CD8-positive, alpha-beta memory T cell (primary cell): ENCODE data around the gene CBX3. TPM values are rescaled to one million over a fixed set of nuclear protein-coding genes. Genes with fewer than 3 reads are reported as not detected.

ENCODE experiments used
- CTCF ChIA-PET: fragments of 350-600 bp; sonication (Branson Sonifier 250); formaldehyde crosslinking; loops from one replicate; lab custom pipeline; 2021; ENCODE audit warnings: antibody characterized with exemption; lab: Charles Lee
- POLR2A ChIA-PET: fragments of 350-600 bp; sonication (Branson Sonifier 250); formaldehyde crosslinking; loops from one replicate; lab custom pipeline; 2021; ENCODE audit warnings: antibody characterized with exemption; lab: Charles Lee
- DNase-seq, 5 donors: peaks; one replicate each; pipeline versions ENCODE4 v3.0.0 to v3.0.0-alpha.2; 2020 to 2022; ENCODE audit warnings: mixed read lengths in 1 of 5
- H3K27ac ChIP-seq: one replicate; pipeline ENCODE4 v1.7.0; 2013; ENCODE audit warnings: low read depth, mild to moderate bottlenecking, low read length, moderate library complexity
- H3K27me3 ChIP-seq: 2 replicates; pipeline ENCODE4 v1.7.0; 2013; ENCODE audit warnings: low read length, mild to moderate bottlenecking; ENCODE audit not compliant: insufficient read depth, poor library complexity, severe bottlenecking
- H3K36me3 ChIP-seq: 2 replicates; pipeline ENCODE4 v1.7.0; 2013; ENCODE audit warnings: mild to moderate bottlenecking, low read length, moderate library complexity; ENCODE audit not compliant: insufficient read depth
- H3K4me1 ChIP-seq: 2 replicates; pipeline ENCODE4 v1.7.0; 2013; ENCODE audit warnings: mild to moderate bottlenecking, low read length, moderate library complexity; ENCODE audit not compliant: insufficient read depth
- H3K4me3 ChIP-seq: 2 replicates; pipeline ENCODE4 v1.7.0; 2013; ENCODE audit warnings: mild to moderate bottlenecking, low read length
- H3K9me3 ChIP-seq: 2 replicates; pipeline ENCODE4 v1.7.0; 2013; ENCODE audit warnings: mild to moderate bottlenecking, low read length
- H3K27ac Mint-ChIP-seq, 8 donors: one replicate each; pipeline ENCODE4 v1.8.0; 2020 to 2021; ENCODE audit warnings: mixed read lengths in 8 of 8, mild to moderate bottlenecking in 6 of 8, inconsistent platforms in 3 of 8, moderate library complexity in 3 of 8
- H3K27me3 Mint-ChIP-seq, 2 donors: one replicate each; pipeline ENCODE4 v1.8.0; 2020 to 2021; ENCODE audit warnings: mixed read lengths in 2 of 2, mild to moderate bottlenecking in 1 of 2, moderate library complexity in 1 of 2
- H3K36me3 Mint-ChIP-seq, 3 donors: one replicate each; pipeline ENCODE4 v1.8.0; 2020 to 2021; ENCODE audit warnings: mixed read lengths in 3 of 3, inconsistent platforms in 1 of 3, mild to moderate bottlenecking in 1 of 3
- H3K4me1 Mint-ChIP-seq, 3 donors: one replicate each; pipeline ENCODE4 v1.8.0; 2020 to 2021; ENCODE audit warnings: mixed read lengths in 3 of 3, inconsistent platforms in 1 of 3, mild to moderate bottlenecking in 1 of 3
- H3K4me3 Mint-ChIP-seq, 7 donors: one replicate each; pipeline ENCODE4 v1.8.0; 2020 to 2021; ENCODE audit warnings: mixed read lengths in 7 of 7, mild to moderate bottlenecking in 6 of 7, moderate library complexity in 4 of 7, inconsistent platforms in 2 of 7
- H3K9me3 Mint-ChIP-seq, 5 donors: one replicate each; pipeline ENCODE4 v1.8.0; 2020 to 2022; ENCODE audit warnings: mixed read lengths in 5 of 5, mild to moderate bottlenecking in 3 of 5, moderate library complexity in 2 of 5, inconsistent platforms in 1 of 5
- polyA plus RNA-seq: library from polyadenylated mRNA; unstranded; fragments of 300-500 nt; fragmentation: Illumina TruSeq; gene quantifications from one replicate; pipeline ENCODE4 v1.2.3, GENCODE V29; 2021
- total RNA-seq, 2 experiments: library from RNA; stranded (reverse); gene quantifications; one replicate each; pipeline ENCODE4 v1.2.3, GENCODE V29; 2021

Gene CBX3
- total and polyA plus RNA-seq, 3 experiments from 2014 or later: 107 to 296 (median 293) TPM

- Mint-ChIP-seq H3K27me3 (no peaks in the 10 kb centered on the region), H3K4me1 (peaks cover 37 to 63% (median 42%) of the 10 kb centered on the region in 3 donors), H3K27ac (peak overlapping the region in 7 of 8 donors; percentile 4 to 84 (median 24)), H3K36me3 (peaks cover 5 to 10% (median 7%) of the 10 kb centered on the region in 3 donors), H3K4me3 (no peak overlapping the region), H3K9me3 (no peaks in the 10 kb centered on the region)
- H3K4me3 ChIP-seq: no peak overlapping the region
- DNase-seq: no peak
- H3K36me3 ChIP-seq: no peaks in the 10 kb centered on the region
- peaks cover 22% of the 10 kb centered on the region for H3K4me1 ChIP-seq
- H3K27me3 ChIP-seq: no peaks in the 10 kb centered on the region
- H3K9me3 ChIP-seq: no peaks in the 10 kb centered on the region
- ChIA-PET POLR2A (interaction anchor here (1.0 to 1.2 kb wide), 3 partner anchors 15 to 21 kb away, joined by 3 to 4 read pairs (median 4); partner anchors contain the start of gene CBX3), CTCF (interaction anchor here (1.1 to 2.4 kb wide), 4 partner anchors 12 to 89 kb away, joined by 3 to 9 read pairs (median 6); no protein-coding TSS in a partner anchor)
- H3K27ac ChIP-seq: no peak overlapping the region
Measured at GRCh38 chr7:26179826-26180497, 21.6 kb upstream of the CBX3 start.

DNA sequence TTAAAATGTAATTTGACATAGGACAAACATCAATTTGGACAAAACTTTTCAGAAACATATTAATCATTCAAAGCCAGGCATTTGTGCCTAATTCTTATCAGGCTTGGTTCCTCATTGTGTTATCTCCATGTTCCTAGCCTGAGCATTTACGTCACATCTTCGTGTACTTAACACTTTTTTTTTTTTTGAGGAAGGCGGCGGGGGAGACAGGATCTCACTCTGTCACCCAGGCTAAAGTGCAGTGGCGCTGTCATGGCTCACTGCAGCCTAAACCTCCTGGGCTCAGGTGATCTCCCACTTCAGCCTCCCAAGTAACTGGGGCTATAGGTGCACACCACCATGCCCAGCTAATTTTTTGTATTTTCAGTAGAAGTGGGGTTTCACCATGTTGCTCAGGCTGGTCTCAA, 20.8 kb upstream of the CBX3 start:
- Histone ChIP-seq H3K27me3 (no peaks in the 10 kb centered on the region), H3K27ac (no peak overlapping the region), H3K4me1 (peaks cover 27% of the 10 kb centered on the region), H3K4me3 (no peak overlapping the region), H3K36me3 (no peaks in the 10 kb centered on the region), H3K9me3 (no peaks in the 10 kb centered on the region)
- no peak for DNase-seq
- CTCF ChIA-PET: interaction anchor here (0.9 to 2.4 kb wide), 6 partner anchors 14 to 102 kb away, joined by 3 to 9 read pairs (median 4); no protein-coding TSS in a partner anchor
- H3K36me3 Mint-ChIP-seq: peaks cover 11 to 15% (median 13%) of the 10 kb centered on the region in 3 donors
- H3K9me3 Mint-ChIP-seq: no peaks in the 10 kb centered on the region
- H3K4me1 Mint-ChIP-seq: peaks cover 45 to 71% (median 50%) of the 10 kb centered on the region in 3 donors
- H3K27ac Mint-ChIP-seq: peak overlapping the region in 7 of 8 donors; percentile 14 to 85 (median 52)
- POLR2A ChIA-PET: interaction anchor here (1.1 to 2.2 kb wide), 4 partner anchors 10 to 20 kb away, joined by 3 to 11 read pairs (median 4); partner anchors contain the start of gene CBX3
- no peak overlapping the region for H3K4me3 Mint-ChIP-seq
- H3K27me3 Mint-ChIP-seq: no peaks in the 10 kb centered on the region

- H3K27ac Mint-ChIP-seq: peak overlapping the region; percentile 17 to 90 (median 50)
- ChIA-PET CTCF (interaction anchor here (0.6 to 2.0 kb wide), 8 partner anchors 16 to 289 kb away, joined by 3 to 6 read pairs (median 4); partner anchors contain the start of gene NFE2L3), POLR2A (interaction anchor here (0.6 to 2.8 kb wide), 6 partner anchors 10 to 84 kb away, joined by 3 to 11 read pairs (median 7); partner anchors contain the start of gene NFE2L3)
- Histone ChIP-seq H3K9me3 (no peaks in the 10 kb centered on the region), H3K27ac (no peak overlapping the region), H3K4me3 (no peak overlapping the region), H3K36me3 (no peaks in the 10 kb centered on the region), H3K27me3 (no peaks in the 10 kb centered on the region), H3K4me1 (peaks cover 27% of the 10 kb centered on the region)
- no peaks in the 10 kb centered on the region for H3K9me3 Mint-ChIP-seq
- H3K4me3 Mint-ChIP-seq: no peak overlapping the region
- peaks cover 11 to 20% (median 13%) of the 10 kb centered on the region in 3 donors for H3K36me3 Mint-ChIP-seq
- H3K27me3 Mint-ChIP-seq: no peaks in the 10 kb centered on the region
- peaks cover 52 to 80% (median 58%) of the 10 kb centered on the region in 3 donors for H3K4me1 Mint-ChIP-seq
- no peak for DNase-seq
Measured at GRCh38 chr7:26181474-26182227, 19.9 kb upstream of the CBX3 start.

DNA sequence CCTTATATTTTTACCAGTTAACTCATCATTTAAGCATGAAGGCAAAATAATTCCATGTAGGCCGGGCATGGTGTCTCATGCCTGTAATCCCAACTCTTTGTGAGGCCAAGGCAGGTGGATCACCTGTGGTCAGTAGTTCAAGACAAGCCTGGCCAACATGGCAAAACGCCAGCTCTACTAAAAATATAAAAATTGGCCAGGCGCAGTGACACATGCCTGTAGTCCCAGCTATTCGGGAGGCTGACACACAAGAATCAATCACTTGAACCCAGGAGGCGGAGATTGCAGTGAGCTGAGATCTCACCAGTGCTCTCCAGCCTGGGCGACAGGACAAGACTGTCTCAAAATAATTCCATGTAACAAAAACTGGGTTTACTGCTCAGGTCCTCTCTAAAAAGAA, 19.3 kb upstream of the CBX3 start:
- Histone ChIP-seq H3K27ac (no peak overlapping the region), H3K27me3 (no peaks in the 10 kb centered on the region), H3K36me3 (no peaks in the 10 kb centered on the region), H3K4me1 (peaks cover 27% of the 10 kb centered on the region), H3K4me3 (no peak overlapping the region), H3K9me3 (no peaks in the 10 kb centered on the region)
- H3K27me3 Mint-ChIP-seq: no peaks in the 10 kb centered on the region
- no peaks in the 10 kb centered on the region for H3K9me3 Mint-ChIP-seq
- DNase-seq: no peak
- H3K36me3 Mint-ChIP-seq: peaks cover 13 to 24% (median 13%) of the 10 kb centered on the region in 3 donors
- H3K27ac Mint-ChIP-seq: peak overlapping the region in 3 of 8 donors; percentile 53 to 90 (median 66)
- CTCF ChIA-PET: interaction anchor here (1.5 to 2.0 kb wide), 3 partner anchors 30 to 289 kb away, joined by 3 to 6 read pairs (median 6); partner anchors contain the start of gene NFE2L3
- POLR2A ChIA-PET: interaction anchor here (1.0 to 2.8 kb wide), 5 partner anchors 10 to 30 kb away, joined by 5 to 11 read pairs (median 6); partner anchors contain the start of gene NFE2L3
- no peak overlapping the region for H3K4me3 Mint-ChIP-seq
- H3K4me1 Mint-ChIP-seq: peaks cover 56 to 86% (median 65%) of the 10 kb centered on the region in 3 donors

GRCh38 chr7:26182706-26183105, 18.8 kb upstream of the CBX3 start:
- Histone ChIP-seq H3K27ac (no peak overlapping the region), H3K4me1 (peaks cover 31% of the 10 kb centered on the region), H3K4me3 (no peak overlapping the region), H3K36me3 (no peaks in the 10 kb centered on the region), H3K27me3 (no peaks in the 10 kb centered on the region), H3K9me3 (no peaks in the 10 kb centered on the region)
- no peak overlapping the region for H3K4me3 Mint-ChIP-seq
- peaks cover 13 to 25% (median 13%) of the 10 kb centered on the region in 3 donors for H3K36me3 Mint-ChIP-seq
- POLR2A ChIA-PET: interaction anchor here (1.0 to 2.8 kb wide), 4 partner anchors 12 to 31 kb away, joined by 5 to 11 read pairs (median 8); partner anchors contain the start of gene NFE2L3
- H3K27ac Mint-ChIP-seq: peak overlapping the region in 2 of 8 donors; percentile 17 to 53
- H3K4me1 Mint-ChIP-seq: peaks cover 60 to 88% (median 69%) of the 10 kb centered on the region in 3 donors
- H3K9me3 Mint-ChIP-seq: no peaks in the 10 kb centered on the region
- CTCF ChIA-PET: interaction anchor here (1.5 to 2.0 kb wide), 3 partner anchors 31 to 290 kb away, joined by 3 to 6 read pairs (median 6); partner anchors contain the start of gene NFE2L3
- H3K27me3 Mint-ChIP-seq: no peaks in the 10 kb centered on the region
- no peak for DNase-seq

DNA sequence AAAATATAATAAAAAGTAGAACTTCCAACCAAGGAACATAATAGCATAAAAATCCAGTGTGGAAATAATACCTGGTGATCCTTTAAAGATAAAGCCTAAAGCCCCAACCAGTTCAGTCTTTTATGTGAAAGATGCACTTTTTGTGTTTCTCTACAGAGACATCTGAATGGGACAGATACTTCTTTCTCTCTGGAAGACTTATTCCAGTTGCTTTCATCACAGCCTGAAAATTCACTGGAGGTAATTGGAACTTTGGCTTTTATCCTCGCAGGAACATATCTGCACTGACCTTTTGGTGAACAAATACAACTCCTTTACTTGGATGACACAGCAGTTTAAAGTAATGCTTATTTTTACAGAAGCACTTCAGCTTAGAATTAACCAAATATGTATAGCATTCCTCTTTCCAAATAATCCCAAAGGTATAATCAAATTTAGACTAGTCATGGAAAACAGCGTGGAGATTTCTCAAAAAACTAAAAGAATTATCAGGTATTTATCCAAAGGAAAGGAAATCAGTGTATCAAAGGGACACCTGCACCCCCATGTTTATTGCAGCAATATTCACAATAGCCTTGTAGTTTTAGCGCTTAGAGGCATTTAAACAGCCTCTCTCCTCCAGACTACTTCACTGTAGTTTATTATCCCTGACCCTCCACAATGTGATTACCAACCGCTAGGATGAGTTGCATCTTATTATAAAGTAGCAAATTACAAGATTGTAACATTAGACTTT, 17.8 kb upstream of the CBX3 start:
- ChIA-PET CTCF (interaction anchor here (1.5 to 1.7 kb wide), 2 partner anchors 32 to 93 kb away, joined by 3 to 6 read pairs; partner anchors contain the start of gene NFE2L3), POLR2A (interaction anchor here (0.7 to 2.8 kb wide), 2 partner anchors 32 to 1449 kb away, joined by 4 to 10 read pairs; partner anchors contain the start of gene NFE2L3)
- Mint-ChIP-seq H3K4me1 (peaks cover 66 to 88% (median 79%) of the 10 kb centered on the region in 3 donors), H3K27me3 (no peaks in the 10 kb centered on the region), H3K36me3 (peaks cover 13 to 35% (median 16%) of the 10 kb centered on the region in 3 donors), H3K9me3 (no peaks in the 10 kb centered on the region), H3K4me3 (no peak overlapping the region), H3K27ac (peak overlapping the region; percentile 2 to 70 (median 34))
- no peaks in the 10 kb centered on the region for H3K27me3 ChIP-seq
- no peaks in the 10 kb centered on the region for H3K9me3 ChIP-seq
- no peak overlapping the region for H3K4me3 ChIP-seq
- no peak overlapping the region for H3K27ac ChIP-seq
- H3K4me1 ChIP-seq: peaks cover 35% of the 10 kb centered on the region
- H3K36me3 ChIP-seq: no peaks in the 10 kb centered on the region
- DNase-seq: no peak
